Medulla oblongata (tissue), 1 donor: Measurements from ENCODE around the gene EPB41L1.
A peak's percentile ranks its signal among the peaks of the same experiment; 100 is the strongest.

Experiments
- DNase-seq: peaks from one replicate; pipeline ENCODE4 v3.0.0-alpha.2; 2015; ENCODE audit errors: extremely low spot score

The EPB41L1 gene

DNA sequence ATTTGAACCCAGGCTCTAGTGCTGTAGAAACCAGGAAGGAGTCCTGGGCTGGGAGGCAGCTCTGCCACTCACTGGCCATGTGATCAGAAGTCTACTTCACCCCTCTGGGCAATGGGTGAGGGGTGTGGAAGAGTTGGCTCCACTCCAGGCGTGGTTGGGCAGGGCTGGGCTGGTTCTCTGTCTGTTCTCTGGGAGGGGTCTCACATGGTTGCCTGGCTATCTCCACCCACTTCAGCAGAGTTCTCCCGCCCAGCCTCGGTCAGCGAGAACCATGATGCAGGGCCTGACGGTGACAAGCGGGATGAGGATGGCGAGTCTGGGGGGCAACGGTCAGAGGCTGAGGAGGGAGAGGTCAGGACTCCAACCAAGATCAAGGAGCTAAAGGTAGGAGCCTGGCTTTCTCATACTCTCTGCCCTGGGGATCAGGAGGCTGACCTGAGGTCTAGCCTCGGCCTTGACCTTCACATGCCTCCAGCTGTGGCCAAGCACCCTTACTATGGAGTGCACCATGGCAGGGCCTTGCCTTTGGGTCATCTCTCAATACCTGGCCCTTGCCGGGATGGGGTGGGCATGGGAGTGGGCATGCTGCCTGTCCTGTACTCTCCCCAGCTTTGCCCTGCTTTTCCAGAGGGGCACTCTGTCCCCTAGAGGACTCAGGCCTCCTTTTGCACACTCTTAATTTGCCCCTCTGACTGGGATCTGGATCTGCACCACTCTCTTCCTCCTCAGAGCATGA lies 39.6 kb downstream of the EPB41L1 start:
- no peak for DNase-seq

DNA sequence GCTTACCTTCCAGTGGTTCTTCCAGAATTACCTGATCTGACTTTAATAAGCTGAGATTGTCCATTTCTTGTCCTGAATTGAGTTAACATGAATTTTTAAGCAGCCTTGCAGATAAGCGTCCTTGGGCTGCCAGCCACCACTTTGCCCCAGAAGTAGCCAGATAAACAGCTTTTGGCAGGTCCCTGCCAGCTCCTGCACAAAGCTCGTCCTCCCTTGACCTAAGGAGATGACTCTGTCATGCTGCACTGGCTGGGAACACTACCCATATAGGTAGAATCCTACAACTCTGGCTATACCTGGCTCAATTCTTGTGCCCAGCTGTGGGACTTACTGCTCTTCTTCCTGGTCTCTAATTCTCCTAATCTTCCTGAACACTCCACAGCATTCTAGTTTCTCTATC lies 42.1 kb downstream of the EPB41L1 start:
- DNase-seq = no peak

DNA sequence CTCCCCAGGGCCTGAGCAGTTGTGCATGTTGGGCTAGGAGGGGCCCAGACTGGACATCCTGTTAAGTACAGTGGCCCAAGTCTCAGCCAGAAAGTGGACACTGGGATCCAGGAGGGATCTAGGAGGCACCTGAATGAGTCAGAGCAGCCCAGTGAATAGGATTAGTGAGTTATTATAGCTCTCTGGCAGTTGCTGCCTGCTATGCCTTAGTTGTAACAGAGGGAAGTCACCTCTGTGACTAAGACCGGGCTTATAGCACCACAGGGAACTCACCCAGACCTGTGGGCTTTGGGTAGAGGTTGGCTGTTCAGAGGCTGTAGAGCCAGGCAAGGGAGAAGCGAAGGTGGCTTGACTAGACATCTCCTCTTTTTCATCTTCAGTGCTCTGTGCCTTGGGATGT lies 42.7 kb downstream of the EPB41L1 start:
- DNase-seq = no peak

DNA sequence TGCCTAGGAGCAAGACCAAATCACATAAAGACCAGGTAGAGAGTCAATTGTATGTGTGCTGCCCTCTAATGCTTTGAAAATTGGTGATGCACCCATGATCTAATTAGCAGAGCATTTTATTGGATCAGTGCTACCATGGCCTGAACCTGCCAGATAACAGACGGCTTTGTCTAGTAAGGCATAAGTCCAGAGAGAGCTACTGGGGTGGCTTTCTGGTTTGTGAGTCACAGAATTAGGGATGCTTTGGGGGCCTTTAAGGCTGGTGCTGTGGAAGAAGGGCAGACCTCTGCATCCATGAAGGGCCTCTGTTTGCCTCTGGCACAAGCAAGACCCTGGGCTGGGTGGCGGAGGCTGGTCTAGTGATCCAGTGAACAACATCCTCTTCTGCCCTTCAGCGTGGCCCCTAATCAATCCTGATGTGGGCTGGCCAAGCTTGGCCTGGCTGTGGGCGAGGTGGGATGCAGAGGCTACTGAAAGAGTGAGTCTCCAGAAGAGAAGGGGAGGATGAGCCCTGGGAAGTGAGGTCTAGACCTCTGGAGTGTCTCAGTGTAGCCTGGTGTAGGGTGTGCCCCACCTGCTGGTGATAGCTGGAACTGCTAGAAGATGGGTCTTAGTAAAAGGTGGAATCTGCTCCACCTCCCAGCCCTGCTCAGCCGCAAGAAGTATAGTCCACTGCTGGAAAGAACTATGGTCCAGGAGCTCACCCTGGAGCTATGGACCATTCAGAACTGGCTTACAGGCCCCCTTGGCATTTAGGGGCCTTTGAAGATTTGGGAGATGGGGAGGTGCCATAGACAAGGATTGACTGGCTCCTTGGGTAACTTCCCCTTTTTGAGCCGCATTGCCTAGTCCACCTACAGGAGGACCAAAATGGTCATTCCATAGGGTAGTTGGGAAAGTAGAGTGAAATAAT lies 45.1 kb downstream of the EPB41L1 start:
- peak; percentile 87 for DNase-seq

DNA sequence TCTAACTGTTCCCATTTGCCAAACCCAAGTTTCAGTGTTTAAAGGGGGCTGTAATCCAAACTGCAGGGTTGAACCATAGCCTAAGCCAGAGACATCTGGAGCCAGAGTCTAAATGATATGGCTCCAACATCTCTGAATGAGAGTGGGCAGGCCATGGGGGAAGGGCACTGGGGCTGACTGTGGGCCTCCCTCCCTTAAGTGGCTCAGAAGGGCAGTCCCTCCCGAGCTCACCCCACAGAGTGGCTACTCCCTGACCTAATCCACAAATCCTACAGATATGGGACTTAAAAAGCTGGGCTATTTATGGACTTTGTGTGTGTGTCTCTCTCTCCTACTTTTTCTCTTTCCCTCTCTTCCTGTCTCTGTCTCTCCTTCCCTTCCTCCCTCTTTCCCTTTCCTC lies 45.9 kb downstream of the EPB41L1 start:
- no peak for DNase-seq

DNA sequence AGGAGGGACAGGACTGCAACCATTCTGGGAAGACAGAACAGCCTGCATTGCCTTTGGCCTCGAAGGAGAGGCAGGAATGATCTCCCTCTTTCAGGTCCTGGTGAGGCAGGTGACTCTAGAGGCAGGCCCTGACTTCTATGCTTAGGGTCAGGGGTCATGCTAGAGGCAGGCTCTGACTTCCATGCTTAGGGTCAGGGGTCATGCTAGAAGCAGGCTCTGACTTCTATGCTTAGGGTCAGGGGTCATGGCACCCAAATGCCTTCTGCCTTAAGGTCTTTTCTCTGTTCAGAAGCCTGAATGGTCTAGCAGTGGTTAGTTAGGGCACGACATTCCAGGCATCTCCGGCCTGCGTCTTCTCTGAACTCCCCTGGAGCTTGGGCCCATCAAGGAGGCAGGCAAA lies 46.7 kb downstream of the EPB41L1 start:
- no peak for DNase-seq

DNA sequence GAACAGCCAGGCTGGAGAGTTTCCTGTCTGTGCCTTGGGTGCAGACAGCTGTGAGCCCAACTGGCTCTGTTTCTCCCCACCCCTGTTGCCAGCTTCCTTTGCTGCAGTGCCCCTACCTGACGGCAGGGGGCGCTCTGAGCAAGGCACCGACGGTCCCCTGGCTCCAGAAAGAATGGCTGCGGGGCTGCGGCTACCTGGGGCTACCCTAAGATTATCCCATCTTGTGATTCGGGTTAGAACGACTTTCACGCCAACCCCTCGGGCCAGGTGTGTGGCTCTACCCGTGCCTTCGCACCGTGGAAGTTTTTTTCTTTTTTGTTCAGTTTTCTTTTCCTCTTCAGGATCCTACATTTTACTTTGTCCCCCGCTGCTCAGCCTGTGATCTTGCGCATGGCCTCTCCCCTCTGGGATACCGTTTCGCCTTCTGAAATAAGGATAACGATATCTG lies 48.4 kb downstream of the EPB41L1 start:
- peak; percentile 73 for DNase-seq

DNA sequence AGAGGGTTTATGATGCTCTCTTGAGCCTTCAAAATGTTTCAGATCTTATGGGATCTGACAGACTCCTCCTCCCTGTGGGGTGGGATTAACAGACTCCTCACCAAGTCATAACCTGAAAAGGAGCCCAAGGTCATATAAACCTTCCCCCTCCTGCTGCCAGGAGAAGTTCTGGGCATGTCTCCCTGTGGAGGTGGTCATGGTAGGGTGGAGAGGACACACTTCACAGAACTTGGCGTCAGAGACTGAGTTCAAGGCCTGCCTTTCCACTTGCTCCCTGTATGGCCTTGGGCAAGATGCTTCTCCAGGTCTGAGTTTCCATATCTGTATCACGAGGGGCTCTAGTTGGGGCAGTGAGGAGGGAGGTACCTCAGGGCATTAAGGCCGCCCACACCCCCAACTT lies 49.3 kb downstream of the EPB41L1 start:
- DNase-seq = no peak

DNA sequence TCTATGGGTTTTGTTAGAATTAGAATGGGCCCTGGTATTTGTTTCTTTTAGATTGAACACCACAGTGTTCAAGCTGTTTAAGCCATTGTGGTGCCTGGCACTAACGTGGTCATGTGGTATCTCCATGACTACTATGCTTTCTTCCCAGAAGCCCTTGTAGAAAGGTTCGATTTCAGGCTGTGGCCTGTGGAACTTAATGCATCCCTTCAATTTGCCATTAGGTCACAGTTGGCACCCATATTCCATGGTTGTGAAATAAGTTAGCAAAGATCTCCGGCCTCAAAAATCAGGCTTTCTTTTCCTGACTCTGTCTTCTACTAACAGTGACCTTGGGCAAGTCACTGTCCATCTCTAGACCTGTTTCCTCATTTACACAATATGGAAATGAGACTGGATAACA lies 50.5 kb downstream of the EPB41L1 start:
- DNase-seq = no peak

DNA sequence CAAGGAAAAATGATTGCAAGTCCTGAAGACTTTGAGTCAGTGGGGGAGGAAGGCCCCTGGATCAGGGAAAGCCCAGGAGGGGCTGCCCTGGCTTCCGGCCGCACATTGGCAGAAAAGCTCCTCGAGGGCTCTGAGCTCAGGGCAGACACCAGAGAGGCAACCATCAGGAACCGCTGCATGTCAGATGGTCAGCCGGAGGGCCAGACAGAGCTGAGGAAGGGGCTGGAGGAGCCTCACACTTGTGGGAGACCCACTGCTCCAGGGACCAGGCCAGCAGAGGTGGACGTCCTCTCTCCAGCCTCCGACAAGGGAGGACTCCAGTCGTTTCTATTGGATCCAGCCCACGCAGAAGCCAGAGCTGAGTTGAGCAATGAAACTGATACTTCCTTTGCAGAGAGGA lies 51.5 kb downstream of the EPB41L1 start:
- DNase-seq = no peak

DNA sequence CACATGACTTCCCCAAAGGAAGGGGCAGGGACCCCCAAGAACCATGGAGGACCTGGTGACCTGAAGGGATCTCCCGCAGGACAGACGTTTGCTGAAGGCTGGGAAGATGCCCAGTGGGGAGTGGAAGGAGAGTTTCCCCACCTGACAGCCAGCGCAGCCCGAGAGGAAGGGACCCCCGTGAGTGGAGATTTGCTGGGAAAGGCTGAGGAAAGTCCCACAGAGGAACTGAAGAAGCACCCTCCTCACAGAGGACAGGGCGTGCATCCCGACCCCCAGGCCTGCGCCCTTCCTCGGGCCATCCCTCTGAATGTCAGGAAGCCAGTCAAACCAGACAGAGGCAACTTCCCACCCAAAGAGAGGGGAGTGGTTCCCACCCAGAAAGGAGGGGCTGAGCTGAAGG lies 52.1 kb downstream of the EPB41L1 start:
- no peak for DNase-seq

DNA sequence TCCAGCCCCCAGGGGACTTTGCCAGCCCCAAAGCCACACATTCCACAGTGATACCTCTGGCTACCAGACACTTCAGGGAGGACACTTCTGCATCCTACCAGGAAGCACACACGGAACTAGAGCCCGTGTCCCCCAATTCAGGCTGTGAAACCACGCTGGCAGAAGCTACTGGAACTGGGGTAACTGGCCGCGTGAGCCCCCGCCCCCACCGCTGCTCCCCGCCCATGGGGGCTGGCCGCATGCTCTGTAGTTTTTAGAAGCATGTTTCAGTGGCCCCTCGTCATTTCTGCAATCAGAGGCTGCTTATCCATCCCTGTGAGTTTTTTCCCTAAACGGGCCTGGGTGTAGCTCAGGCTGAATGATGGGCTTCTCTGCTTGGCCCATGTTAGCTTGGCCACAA lies 53.1 kb downstream of the EPB41L1 start:
- DNase-seq = no peak

DNA sequence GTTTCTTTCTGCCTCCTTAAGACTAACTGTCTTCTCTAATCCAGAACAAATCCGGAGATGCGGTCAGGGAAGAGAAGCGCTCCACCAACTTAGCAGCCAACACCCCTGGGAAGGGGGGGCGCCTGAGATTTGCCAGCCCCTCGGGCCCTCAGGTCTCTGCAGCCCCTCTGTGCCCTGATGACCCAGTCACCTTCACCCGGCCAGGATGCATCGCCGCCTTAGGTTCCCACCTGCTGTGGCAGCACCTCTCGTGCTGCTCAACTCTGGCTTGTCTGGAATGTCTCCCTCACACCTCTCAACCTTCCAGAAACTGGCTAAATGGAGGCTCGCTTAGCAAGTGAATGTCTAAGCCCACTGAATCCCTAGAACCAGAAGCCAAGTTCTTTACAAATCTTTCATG lies 53.7 kb downstream of the EPB41L1 start:
- DNase-seq = no peak

DNA sequence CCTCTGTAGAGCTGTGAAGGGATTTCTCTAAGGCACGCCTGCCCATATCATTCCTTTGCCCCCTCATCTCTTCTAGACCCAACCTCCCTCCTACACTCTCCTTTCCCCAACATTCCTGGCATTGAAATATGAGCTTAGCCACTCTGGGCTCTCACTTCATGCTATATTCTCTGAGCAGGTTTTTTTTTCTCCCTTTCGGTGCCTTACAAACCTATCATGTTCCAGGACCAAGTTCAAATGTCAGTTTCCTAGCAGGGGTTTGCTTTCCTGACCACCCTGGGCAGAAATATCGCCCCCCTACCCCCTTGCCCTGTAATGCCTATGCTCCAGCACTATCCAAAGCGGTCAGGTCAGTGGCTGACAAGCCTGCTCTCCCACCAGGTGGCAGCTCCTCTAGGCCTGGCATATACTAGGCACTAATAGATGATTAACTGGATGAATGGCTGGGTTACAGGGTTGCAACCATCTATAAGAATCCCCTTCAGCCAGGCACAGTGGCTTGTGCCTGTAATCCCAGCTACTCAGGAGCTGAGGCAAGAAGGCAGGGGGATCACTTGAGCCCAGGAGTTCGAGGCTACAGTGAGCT lies 56.0 kb downstream of the EPB41L1 start:
- no peak for DNase-seq

DNA sequence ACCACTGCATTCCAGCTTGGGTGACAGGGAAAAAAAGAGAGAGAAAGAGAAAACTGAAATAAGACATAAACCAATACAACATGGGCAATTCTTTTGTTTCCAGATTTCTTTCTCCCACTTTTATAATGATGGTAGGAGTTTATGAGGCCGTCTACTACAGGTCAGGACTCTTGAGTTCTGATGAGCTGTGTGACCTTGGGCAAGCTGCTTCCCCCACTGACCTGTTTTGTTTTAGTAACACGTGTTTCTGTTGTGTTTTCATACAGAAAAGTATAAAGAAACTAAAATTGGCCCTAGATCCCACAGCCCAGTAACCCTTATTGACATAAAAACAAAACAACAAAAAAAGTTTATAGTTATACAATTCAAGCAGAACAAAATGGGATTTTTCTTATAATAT lies 58.8 kb downstream of the EPB41L1 start:
- no peak for DNase-seq

DNA sequence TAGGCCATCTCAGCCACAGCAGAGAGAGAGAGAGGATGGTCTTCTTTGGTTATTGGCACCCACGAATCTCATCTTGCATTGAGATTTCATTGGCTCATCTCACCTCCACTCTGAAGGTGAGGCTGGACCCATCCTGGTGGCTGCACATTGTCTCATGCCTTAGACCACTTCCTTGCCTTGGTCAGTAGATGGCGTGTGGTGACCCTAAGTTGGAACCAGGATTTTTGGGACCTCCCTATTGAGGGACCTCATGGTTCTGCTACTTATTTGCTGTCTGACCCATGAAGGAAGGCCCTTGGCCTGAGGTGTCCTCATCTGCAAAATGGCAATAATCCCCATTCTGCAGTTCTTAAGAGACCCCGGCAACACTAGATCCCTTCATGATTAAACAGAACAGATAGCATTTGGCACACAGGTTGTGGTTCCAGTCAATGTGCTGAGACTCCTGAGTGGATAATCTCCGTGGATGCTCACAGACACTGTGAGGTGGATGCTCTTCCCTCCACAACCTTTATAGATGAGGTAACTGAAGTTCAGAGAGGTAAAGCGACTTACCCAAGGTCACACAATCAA lies 60.2 kb downstream of the EPB41L1 start:
- no peak for DNase-seq

DNA sequence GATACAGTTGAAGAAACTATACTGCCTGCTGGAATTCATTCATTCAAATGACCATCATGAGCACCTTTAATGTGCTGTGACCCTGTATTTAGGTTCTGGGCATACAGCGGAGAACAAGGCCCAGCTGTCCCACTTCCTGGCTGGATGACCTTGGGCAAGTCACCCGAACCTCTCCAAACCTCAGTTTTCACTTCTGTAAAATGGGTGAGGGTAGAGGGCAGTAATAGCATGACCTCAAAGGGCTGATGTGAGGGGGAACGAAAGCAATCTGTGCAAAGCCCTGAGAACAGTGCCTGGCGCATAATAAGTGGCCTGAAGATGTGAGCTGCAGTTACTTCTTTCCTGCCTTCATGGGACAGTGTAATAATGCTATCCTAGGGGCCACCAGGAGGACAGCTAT lies 61.2 kb downstream of the EPB41L1 start:
- no peak for DNase-seq

DNA sequence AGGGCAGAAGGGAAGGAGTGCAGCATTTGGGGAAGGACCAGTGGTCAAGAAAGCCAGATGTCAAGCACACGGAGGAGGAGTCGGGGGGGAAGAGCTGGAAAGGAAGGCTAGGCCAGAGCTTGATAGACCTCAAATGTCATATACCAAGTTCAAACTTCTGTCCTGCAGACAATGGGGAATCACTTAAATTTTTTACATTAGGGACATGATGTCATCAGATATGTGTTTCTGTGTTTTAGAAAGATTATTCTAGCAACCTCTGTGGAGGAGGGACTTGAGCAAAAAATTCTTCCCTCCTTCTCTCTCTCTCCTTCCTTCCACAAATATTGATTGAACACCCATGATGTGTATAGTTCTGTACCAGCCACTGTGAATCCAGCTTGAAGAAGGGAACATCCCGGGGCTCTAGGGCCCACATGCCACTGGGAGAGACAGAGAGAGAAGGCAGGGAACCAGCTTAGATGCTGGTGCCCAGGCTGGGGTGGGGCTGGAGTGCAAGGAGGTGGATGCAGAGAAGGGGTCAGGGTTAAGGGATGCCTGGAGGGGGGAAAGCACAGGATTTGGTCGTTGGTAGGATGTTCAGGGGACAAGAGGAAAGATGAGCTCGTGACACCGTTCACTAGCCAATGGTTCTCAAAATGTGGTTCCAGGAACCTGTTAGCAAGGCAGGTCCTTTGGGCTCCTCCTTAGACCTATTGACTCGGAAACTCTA lies 61.9 kb downstream of the EPB41L1 start:
- no peak for DNase-seq

DNA sequence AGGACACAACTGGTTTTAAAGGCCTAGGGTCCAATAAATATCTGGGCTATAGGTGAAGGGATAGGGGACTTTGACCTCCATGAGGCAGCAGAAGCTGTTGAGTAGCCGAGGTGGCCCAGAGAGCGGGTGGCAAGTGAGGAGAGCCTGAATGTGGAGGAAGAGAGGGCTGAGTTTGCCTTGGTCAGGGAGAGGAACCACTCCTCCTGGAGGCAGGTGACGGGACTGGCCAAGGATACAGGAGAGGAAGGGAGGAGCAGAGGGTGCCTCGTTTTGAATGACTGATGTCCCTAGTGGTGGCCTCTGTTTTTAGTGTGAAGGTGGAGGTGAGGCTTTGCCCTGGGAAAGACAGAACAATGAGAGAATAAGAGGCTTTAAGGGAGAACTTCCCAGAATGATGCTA lies 62.7 kb downstream of the EPB41L1 start:
- DNase-seq = no peak

DNA sequence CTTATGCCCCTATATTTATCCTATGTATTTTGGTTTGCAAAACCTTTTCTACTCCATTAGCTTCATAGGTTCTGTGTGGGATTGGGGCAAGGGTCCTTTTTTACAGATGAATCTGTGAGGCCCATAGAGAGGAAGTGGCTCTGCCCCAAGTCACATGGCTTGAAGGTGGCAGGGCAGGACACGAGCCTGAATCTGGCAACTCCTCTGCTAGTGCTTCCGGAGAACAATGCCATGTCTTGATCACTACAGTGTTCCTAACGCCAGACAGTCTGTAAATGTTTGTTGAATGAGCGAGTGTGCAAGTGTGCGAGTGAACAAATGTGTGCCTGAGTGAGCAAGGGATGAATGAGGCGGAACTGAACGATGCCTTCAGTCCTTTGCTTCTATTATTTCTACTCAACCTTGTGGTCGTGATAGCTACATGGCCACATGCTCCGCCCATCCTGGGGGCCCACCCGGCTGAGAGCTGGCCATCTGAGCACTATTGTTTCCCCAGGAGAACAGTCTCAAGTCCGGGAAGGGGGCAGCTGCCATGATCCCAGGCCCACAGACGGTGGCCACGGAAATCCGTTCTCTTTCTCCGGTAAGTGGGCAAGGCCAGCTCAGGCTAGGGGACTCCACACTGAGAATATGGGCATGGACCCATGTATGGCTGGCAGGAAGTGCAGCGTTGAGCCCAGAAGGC lies 64.0 kb downstream of the EPB41L1 start:
- peak; percentile 54 for DNase-seq

DNA sequence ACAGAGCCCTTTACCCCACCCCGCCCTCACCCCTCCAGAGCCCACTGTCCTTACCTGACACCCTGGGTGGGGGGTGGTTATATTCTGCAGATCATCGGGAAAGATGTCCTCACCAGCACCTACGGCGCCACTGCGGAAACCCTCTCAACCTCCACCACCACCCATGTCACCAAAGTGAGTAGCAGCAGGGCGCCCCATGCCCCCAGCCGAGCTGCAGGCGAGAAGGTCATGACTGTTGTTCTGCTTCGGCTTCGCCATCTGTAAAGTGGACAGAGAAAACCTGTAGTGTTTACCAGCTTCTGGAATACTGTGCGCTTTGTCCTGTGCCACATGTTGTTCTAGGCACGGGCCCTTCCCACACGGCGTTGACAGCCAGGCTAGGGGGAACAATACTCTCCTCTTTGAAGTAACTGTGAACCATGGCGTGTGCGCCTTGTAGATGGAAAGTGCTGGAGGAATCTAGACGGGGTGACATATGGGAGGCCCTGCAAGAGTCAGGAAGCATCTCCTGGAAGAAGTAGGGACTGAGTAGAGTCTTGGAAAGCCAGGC lies 65.2 kb downstream of the EPB41L1 start:
- peak; percentile 64 for DNase-seq
